ENCODE results near the gene SUGCT.

DNA sequence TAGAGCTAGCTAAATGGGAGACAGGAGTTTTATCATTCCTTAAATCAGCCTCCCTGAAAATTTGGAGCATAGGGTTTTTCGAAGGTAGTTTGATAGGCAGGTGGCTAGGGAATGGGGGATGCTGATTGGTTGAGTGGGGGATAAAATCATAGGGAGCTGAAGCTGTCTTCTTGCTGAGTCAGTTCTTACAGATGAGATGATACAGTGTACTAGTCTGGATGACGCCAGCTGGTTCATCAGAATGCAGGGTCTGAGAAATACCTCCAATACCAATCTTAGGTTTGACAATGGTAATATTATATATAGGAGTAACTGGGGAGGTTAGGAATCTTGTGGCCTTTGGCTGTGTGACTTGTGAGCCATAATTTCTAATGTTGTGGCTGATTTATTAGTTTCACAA lies 271.2 kb downstream of the SUGCT start:
- TF ChIP-seq, protein P1, sequence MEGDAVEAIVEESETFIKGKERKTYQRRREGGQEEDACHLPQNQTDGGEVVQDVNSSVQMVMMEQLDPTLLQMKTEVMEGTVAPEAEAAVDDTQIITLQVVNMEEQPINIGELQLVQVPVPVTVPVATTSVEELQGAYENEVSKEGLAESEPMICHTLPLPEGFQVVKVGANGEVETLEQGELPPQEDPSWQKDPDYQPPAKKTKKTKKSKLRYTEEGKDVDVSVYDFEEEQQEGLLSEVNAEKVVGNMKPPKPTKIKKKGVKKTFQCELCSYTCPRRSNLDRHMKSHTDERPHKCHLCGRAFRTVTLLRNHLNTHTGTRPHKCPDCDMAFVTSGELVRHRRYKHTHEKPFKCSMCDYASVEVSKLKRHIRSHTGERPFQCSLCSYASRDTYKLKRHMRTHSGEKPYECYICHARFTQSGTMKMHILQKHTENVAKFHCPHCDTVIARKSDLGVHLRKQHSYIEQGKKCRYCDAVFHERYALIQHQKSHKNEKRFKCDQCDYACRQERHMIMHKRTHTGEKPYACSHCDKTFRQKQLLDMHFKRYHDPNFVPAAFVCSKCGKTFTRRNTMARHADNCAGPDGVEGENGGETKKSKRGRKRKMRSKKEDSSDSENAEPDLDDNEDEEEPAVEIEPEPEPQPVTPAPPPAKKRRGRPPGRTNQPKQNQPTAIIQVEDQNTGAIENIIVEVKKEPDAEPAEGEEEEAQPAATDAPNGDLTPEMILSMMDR (IDR thresholded peaks at IDR 0.05; ENCODE audit: control extremely low read depth in 1 of 3, insufficient read depth in 1 of 3, low read depth in 1 of 3, low read length in 3 of 3), result no peak
- no peak for TF ChIP-seq POLR2A (IDR thresholded peaks at IDR 0.05; ENCODE audit: control extremely low read depth in 1 of 2, low read depth in 2 of 2, low read length in 2 of 2)
- no peak for TF ChIP-seq CREB1 (IDR thresholded peaks at IDR 0.05)
- no peak for TF ChIP-seq FOSL1 (IDR thresholded peaks at IDR 0.05; ENCODE audit: insufficient read depth, low read depth, low read length)
- no peak for TF ChIP-seq EZH2 (IDR thresholded peaks at IDR 0.05; ENCODE audit: low read depth, low read length, severe bottlenecking)
- TF ChIP-seq SIRT6 (IDR thresholded peaks at IDR 0.05; ENCODE audit: low read length), result no peak
- TF ChIP-seq CEBPB (IDR thresholded peaks at IDR 0.05; ENCODE audit: low read depth, low read length), result no peak
- TF ChIP-seq, protein P2, sequence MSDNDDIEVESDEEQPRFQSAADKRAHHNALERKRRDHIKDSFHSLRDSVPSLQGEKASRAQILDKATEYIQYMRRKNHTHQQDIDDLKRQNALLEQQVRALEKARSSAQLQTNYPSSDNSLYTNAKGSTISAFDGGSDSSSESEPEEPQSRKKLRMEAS (IDR thresholded peaks at IDR 0.05), result no peak
- TF ChIP-seq KDM1A (IDR thresholded peaks at IDR 0.05; ENCODE audit: borderline replicate concordance, low read length), result no peak
- TF ChIP-seq, protein P3, sequence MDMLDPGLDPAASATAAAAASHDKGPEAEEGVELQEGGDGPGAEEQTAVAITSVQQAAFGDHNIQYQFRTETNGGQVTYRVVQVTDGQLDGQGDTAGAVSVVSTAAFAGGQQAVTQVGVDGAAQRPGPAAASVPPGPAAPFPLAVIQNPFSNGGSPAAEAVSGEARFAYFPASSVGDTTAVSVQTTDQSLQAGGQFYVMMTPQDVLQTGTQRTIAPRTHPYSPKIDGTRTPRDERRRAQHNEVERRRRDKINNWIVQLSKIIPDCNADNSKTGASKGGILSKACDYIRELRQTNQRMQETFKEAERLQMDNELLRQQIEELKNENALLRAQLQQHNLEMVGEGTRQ (IDR thresholded peaks at IDR 0.05; ENCODE audit: low read length), result no peak
- no peak for TF ChIP-seq EP300 (IDR thresholded peaks at IDR 0.05; ENCODE audit: borderline replicate concordance in 1 of 2, low read depth in 2 of 2, low read length in 2 of 2)
- no peak for TF ChIP-seq RAD21 (IDR thresholded peaks at IDR 0.05 in 1 of 2, conservative IDR thresholded peaks at IDR 0.05 in 1 of 2; ENCODE audit: low read depth in 2 of 2, low read length in 2 of 2)
- TF ChIP-seq SP2 (IDR thresholded peaks at IDR 0.05; ENCODE audit: low read length), result no peak
